ENCODE measurements around the gene LATS1.

Gene LATS1

GRCh38 chr6:149660028-149660427, 57.9 kb downstream of the LATS1 start:
- no peak for DNase-seq (ENCODE audit: low read depth in 2 of 2)

- DNase-seq (ENCODE audit: low read depth in 2 of 2): no peak
Observed at GRCh38 chr6:149657441-149657840, 60.5 kb downstream of the LATS1 start.

GRCh38 chr6:149651056-149651455, 66.8 kb downstream of the LATS1 start:
- no peak for DNase-seq (ENCODE audit: low read depth in 2 of 2)

GRCh38 chr6:149648148-149649145, 69.5 kb downstream of the LATS1 start, which contains the start of gene KATNA1:
Gene KATNA1, minus strand, starts transcription at chr6:149648714. Its CDS starts 10,167 bp downstream, at chr6:149638547.
- DNase-seq (ENCODE audit: low read depth in 2 of 2): peak; percentile 71 to 72

GRCh38 chr6:149646599-149646998, 71.3 kb downstream of the LATS1 start:
- no peak for DNase-seq (ENCODE audit: low read depth in 2 of 2)

- DNase-seq (ENCODE audit: low read depth in 2 of 2): no peak
Observed at GRCh38 chr6:149642829-149643580, 74.9 kb downstream of the LATS1 start.

- no peak for DNase-seq (ENCODE audit: low read depth in 2 of 2)
Observed at GRCh38 chr6:149636124-149636523, 81.8 kb downstream of the LATS1 start.

GRCh38 chr6:149634315-149634714, 83.6 kb downstream of the LATS1 start:
- DNase-seq (ENCODE audit: low read depth in 2 of 2): no peak

GRCh38 chr6:149628875-149629510, 88.9 kb downstream of the LATS1 start:
- no peak for DNase-seq (ENCODE audit: low read depth in 2 of 2)

- DNase-seq (ENCODE audit: low read depth in 2 of 2): no peak
Observed at GRCh38 chr6:149627672-149628071, 90.2 kb downstream of the LATS1 start.

- no peak for DNase-seq (ENCODE audit: low read depth in 2 of 2)
Observed at GRCh38 chr6:149615805-149616204, 102.1 kb downstream of the LATS1 start.

- no peak for DNase-seq (ENCODE audit: low read depth in 2 of 2)
Observed at GRCh38 chr6:149614337-149614736, 103.6 kb downstream of the LATS1 start.

GRCh38 chr6:149608381-149608982, 109.4 kb downstream of the LATS1 start:
- DNase-seq (ENCODE audit: low read depth in 2 of 2): no peak

Data from stimulated activated CD8-positive, alpha-beta memory T cell treated with anti-CD3 and anti-CD28 coated beads, Interleukin-2, amount 100 ng/mL, for 1 hour (primary cell).